Measurements from ENCODE around the gene ANKIB1. TPM values are rescaled to one million over a fixed set of nuclear protein-coding genes. Genes with fewer than 3 reads are reported as not detected.

The ANKIB1 gene
- total RNA-seq, 2 donors from 2014 or later: 38.9 to 41.5 TPM

- H3K27ac ChIP-seq: no peak overlapping the region
- no peak for DNase-seq
These were observed 49.6 kb downstream of the ANKIB1 start for GRCh38 chr7:92295391-92295790.

DNA sequence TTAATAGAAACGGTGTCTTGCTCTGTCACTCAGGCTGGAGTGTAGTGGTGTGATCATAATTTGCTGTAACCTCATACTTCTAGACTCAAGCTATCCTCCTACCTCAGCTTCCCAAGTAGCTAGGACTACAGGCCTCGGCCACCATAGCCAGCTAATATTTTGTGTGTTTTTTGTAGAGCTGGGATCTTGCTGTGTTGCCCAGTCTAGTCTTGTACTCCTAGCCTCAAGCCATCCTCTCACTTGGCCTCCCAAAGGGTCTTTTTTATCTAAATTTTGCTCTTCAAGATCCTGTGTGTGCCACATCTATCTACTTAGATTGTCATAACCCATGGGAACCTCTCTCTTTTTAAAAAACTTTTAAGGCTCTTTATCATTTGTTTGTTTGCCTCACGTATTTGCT lies 50.5 kb downstream of the ANKIB1 start:
- DNase-seq: no peak
- no peak overlapping the region for H3K4me3 ChIP-seq
- H3K9ac ChIP-seq (ENCODE audit: low read depth in 2 of 2, low read length in 2 of 2): no peak overlapping the region
- H3K27ac ChIP-seq: no peak overlapping the region
- intact Hi-C loops (cut with DNase I): no loop called here
- no peaks in the 10 kb centered on the region for H3K27me3 ChIP-seq
- TF ChIP-seq, protein P1, sequence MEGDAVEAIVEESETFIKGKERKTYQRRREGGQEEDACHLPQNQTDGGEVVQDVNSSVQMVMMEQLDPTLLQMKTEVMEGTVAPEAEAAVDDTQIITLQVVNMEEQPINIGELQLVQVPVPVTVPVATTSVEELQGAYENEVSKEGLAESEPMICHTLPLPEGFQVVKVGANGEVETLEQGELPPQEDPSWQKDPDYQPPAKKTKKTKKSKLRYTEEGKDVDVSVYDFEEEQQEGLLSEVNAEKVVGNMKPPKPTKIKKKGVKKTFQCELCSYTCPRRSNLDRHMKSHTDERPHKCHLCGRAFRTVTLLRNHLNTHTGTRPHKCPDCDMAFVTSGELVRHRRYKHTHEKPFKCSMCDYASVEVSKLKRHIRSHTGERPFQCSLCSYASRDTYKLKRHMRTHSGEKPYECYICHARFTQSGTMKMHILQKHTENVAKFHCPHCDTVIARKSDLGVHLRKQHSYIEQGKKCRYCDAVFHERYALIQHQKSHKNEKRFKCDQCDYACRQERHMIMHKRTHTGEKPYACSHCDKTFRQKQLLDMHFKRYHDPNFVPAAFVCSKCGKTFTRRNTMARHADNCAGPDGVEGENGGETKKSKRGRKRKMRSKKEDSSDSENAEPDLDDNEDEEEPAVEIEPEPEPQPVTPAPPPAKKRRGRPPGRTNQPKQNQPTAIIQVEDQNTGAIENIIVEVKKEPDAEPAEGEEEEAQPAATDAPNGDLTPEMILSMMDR (IDR thresholded peaks at IDR 0.05): no peak
- H3K9me3 ChIP-seq: no peaks in the 10 kb centered on the region
- H3K4me1 ChIP-seq: no peaks in the 10 kb centered on the region
- H3K36me3 ChIP-seq: no peaks in the 10 kb centered on the region

More at GRCh38 chr7:92295391-92295790, 49.6 kb downstream of the ANKIB1 start:
- Histone ChIP-seq H3K4me1 (no peaks in the 10 kb centered on the region), H3K27me3 (no peaks in the 10 kb centered on the region), H3K9ac (ENCODE audit: low read depth in 2 of 2, low read length in 2 of 2) (no peak overlapping the region), H3K36me3 (no peaks in the 10 kb centered on the region), H3K9me3 (no peaks in the 10 kb centered on the region), H3K4me3 (no peak overlapping the region)
- TF ChIP-seq, protein P1 (IDR thresholded peaks at IDR 0.05): no peak
- intact Hi-C loops (cut with DNase I): no loop called here

DNA sequence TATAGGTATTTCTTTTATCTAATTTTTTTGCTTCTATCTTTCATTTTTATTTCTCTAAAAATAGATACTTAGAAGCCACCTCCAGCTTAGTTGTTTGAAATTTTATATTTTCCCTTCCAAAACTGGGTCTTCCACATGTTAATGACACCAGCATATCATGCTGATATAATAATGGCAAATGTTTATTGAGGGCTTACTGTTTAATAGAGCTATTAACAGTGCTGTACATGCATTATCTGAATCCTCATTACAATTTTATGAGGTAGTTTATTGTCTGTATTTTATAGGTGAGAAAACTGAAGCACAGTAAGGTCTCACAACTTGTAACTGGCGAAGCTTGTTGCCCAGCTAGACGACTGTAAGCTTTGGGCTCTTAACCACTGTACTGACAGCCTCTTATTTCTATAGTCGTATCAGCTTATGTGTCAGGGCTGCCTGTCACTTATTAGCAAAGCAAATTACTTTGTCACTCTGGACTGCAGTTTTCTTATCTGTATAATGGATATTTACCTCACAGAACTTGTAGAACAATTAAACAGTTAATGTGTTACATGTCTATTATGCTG lies 51.2 kb downstream of the ANKIB1 start:
- H3K9ac ChIP-seq (ENCODE audit: low read depth in 2 of 2, low read length in 2 of 2): no peak overlapping the region
- no peaks in the 10 kb centered on the region for H3K4me1 ChIP-seq
- H3K9me3 ChIP-seq: no peaks in the 10 kb centered on the region
- DNase-seq: no peak
- H3K27me3 ChIP-seq: no peaks in the 10 kb centered on the region
- no peak overlapping the region for H3K4me3 ChIP-seq
- no peak overlapping the region for H3K27ac ChIP-seq
- no peaks in the 10 kb centered on the region for H3K36me3 ChIP-seq
- TF ChIP-seq, protein P1 (IDR thresholded peaks at IDR 0.05): no peak
- intact Hi-C loops (cut with DNase I): no loop called here

GRCh38 chr7:92297736-92298135 lies 52.0 kb downstream of the ANKIB1 start:
- intact Hi-C loops (cut with DNase I): no loop called here
- no peak overlapping the region for H3K27ac ChIP-seq
- no peaks in the 10 kb centered on the region for H3K9me3 ChIP-seq

DNA sequence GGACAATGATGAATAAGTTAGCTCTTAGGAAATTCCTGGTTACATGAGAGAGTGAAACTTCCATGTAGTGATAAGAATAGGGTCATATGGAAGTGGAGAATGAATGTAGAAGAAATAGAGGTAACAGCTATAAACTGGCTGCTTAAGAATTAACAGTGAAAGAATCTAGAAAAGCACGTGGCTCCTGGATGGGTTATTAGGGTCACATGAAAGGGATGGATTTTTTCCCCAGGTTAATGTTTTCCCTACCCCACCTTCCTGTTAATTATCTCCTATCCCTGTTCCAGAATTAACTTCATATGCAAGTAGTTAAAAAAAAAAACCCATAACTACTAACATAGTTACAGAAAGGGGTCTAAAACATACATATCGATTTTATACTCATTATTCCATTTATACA lies 58.0 kb downstream of the ANKIB1 start:
- no peaks in the 10 kb centered on the region for H3K36me3 ChIP-seq
- no peak overlapping the region for H3K4me3 ChIP-seq
- no peak overlapping the region for H3K9ac ChIP-seq (ENCODE audit: low read depth in 2 of 2, low read length in 2 of 2)
- intact Hi-C loops (cut with DNase I): no loop called here
- no peaks in the 10 kb centered on the region for H3K4me1 ChIP-seq
- no peak for DNase-seq
- no peak overlapping the region for H3K27ac ChIP-seq
- H3K27me3 ChIP-seq: no peaks in the 10 kb centered on the region
- H3K9me3 ChIP-seq: no peaks in the 10 kb centered on the region
- TF ChIP-seq, protein P1 (IDR thresholded peaks at IDR 0.05): no peak

More at GRCh38 chr7:92297736-92298135, 52.0 kb downstream of the ANKIB1 start:
- no peak for DNase-seq
- TF ChIP-seq, protein P1 (IDR thresholded peaks at IDR 0.05): no peak
- H3K36me3 ChIP-seq: no peaks in the 10 kb centered on the region
- no peaks in the 10 kb centered on the region for H3K4me1 ChIP-seq
- no peak overlapping the region for H3K9ac ChIP-seq (ENCODE audit: low read depth in 2 of 2, low read length in 2 of 2)
- no peaks in the 10 kb centered on the region for H3K27me3 ChIP-seq
- no peak overlapping the region for H3K4me3 ChIP-seq

Measured in colonic mucosa (tissue), 4 donors.